CD4-positive, alpha-beta memory T cell (primary cell): ENCODE measurements around the gene SVOP. TPM values are rescaled to one million over a fixed set of nuclear protein-coding genes. Genes with fewer than 3 reads are reported as not detected.
"Not testable (repeated sequence)": the region's sequence is repeated elsewhere in the genome, so short reads cannot be mapped to it uniquely, and the experiment has no call there.

Source experiments
- CTCF ChIA-PET: fragments of 350-600 bp; sonication (Branson Sonifier 250); formaldehyde crosslinking; loops from one replicate; lab custom pipeline; 2021; ENCODE audit warnings: inconsistent platforms; ENCODE audit not compliant: partially characterized antibody; lab: Charles Lee
- POLR2A ChIA-PET: fragments of 350-600 bp; sonication (Branson Sonifier 250); formaldehyde crosslinking; loops from one replicate; lab custom pipeline; 2021; ENCODE audit not compliant: partially characterized antibody; lab: Charles Lee
- DNase-seq, 5 donors: peaks; one replicate each; pipeline versions ENCODE4 v3.0.0 to v3.0.0-alpha.2; 2020 to 2022; ENCODE audit warnings: mixed read lengths in 1 of 5
- H3K27ac ChIP-seq: one replicate; pipeline ENCODE4 v1.7.0; 2013; ENCODE audit warnings: low read depth, low read length
- H3K27me3 ChIP-seq: 2 replicates; pipeline ENCODE4 v1.7.0; 2013; ENCODE audit warnings: mild to moderate bottlenecking, low read length, moderate library complexity; ENCODE audit not compliant: insufficient read depth
- H3K36me3 ChIP-seq: 2 replicates; pipeline ENCODE4 v1.7.0; 2013; ENCODE audit warnings: mild to moderate bottlenecking, low read length, moderate library complexity; ENCODE audit not compliant: insufficient read depth
- H3K4me1 ChIP-seq: 2 replicates; pipeline ENCODE4 v1.7.0; 2013; ENCODE audit warnings: mild to moderate bottlenecking, low read length, moderate library complexity; ENCODE audit not compliant: insufficient read depth
- H3K4me3 ChIP-seq, 2 donors: one replicate each; pipeline ENCODE4 v1.7.0; 2013; ENCODE audit warnings: low read length in 2 of 2, mild to moderate bottlenecking in 1 of 2
- H3K9me3 ChIP-seq, 2 donors: one replicate each; pipeline ENCODE4 v1.7.0; 2013; ENCODE audit warnings: low read length in 2 of 2, control low read depth in 1 of 2; ENCODE audit not compliant: control insufficient read depth in 1 of 2
- H3K27ac Mint-ChIP-seq, 7 donors: one replicate each; pipeline ENCODE4 v1.8.0; 2020 to 2021; ENCODE audit warnings: mixed read lengths in 7 of 7, mild to moderate bottlenecking in 6 of 7, inconsistent platforms in 3 of 7, moderate library complexity in 3 of 7
- H3K27me3 Mint-ChIP-seq, 2 donors: one replicate each; pipeline ENCODE4 v1.8.0; 2020 to 2021; ENCODE audit warnings: mixed read lengths in 2 of 2
- H3K36me3 Mint-ChIP-seq, 2 donors: one replicate each; pipeline ENCODE4 v1.8.0; 2020 to 2021; ENCODE audit warnings: mixed read lengths in 2 of 2, inconsistent platforms in 1 of 2, mild to moderate bottlenecking in 1 of 2
- H3K4me1 Mint-ChIP-seq, 4 donors: one replicate each; pipeline ENCODE4 v1.8.0; 2020 to 2021; ENCODE audit warnings: mixed read lengths in 4 of 4, mild to moderate bottlenecking in 1 of 4
- H3K4me3 Mint-ChIP-seq, 8 donors: one replicate each; pipeline ENCODE4 v1.8.0; 2020 to 2021; ENCODE audit warnings: mixed read lengths in 8 of 8, mild to moderate bottlenecking in 7 of 8, moderate library complexity in 6 of 8, inconsistent platforms in 3 of 8
- H3K9me3 Mint-ChIP-seq, 8 donors: one replicate each; pipeline ENCODE4 v1.8.0; 2020 to 2021; ENCODE audit warnings: mixed read lengths in 8 of 8, mild to moderate bottlenecking in 5 of 8, inconsistent platforms in 3 of 8, moderate library complexity in 1 of 8
- intact Hi-C: fragments of 100-400 bp; cut with micrococcal nuclease; formaldehyde crosslinking; loops from one replicate; pipeline ENCODE4 v1.15.1; 2023
- polyA plus RNA-seq, 2 donors: library from polyadenylated mRNA; unstranded; fragments of 300-500 nt; fragmentation: Illumina TruSeq; gene quantifications; one replicate each; pipeline ENCODE4 v1.2.3, GENCODE V29; 2021
- total RNA-seq, 2 experiments: library from RNA; stranded (reverse); gene quantifications; one replicate each; pipeline ENCODE4 v1.2.3, GENCODE V29; 2021

The SVOP gene
- total and polyA plus RNA-seq, 4 experiments from 2014 or later: not detected

DNA sequence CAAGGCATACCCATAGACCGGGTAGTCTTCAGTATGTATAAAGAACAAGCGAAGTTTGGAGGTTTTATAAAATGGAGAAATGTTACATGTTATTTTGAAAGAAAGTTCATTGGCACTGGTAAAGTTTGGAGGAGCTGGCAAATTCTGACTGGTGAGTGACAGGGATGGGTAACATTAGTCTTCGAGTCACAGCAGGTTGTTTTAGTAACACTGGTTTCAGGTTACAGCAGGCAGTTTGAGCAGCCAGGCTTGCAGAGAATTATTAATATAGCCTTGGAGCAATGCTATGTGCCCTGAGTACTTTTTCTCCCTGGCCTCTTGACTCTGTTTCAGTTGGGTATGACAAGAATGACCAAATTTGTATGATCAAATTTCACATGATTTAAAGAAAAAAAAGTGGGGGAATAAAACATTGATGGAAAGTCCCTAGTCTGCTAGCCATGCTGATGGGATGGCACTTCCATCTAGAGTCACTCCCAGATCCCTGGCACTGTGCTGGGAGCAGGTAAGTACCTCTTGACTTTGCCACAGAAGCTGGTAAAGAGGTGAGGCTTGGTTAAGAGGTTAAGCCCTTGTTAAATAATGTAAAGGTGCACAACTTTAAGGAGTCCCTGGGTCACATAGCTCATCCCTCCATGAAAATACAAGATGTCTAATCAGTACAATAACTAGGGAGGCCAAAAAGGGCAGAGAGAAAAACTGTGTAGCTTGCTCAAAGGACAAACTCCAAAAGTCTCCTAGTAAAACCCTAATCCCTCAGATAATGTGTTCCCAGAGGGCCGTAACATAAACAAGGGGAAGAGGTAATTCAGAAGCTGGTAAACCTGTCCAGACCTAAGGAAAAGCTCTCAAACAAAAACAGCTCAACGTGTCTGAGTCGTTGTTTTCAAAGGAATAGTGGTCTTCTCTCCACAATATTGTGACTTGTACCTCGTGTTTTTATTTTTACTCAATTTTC, 12.7 kb upstream of the SVOP start:
- intact Hi-C loops: no loop called here
- ChIA-PET POLR2A (interaction anchor here (0.6 kb wide), 1 partner anchor 28 kb away, joined by 3 read pairs; no protein-coding TSS in a partner anchor), CTCF (no interaction called here)
- Mint-ChIP-seq H3K9me3 (peaks cover 0 to 22% (median 20%) of the 10 kb centered on the region in 8 donors), H3K36me3 (peaks cover 7 to 12% of the 10 kb centered on the region in 2 donors), H3K27ac (peak overlapping the region in 1 of 7 donors; percentile 3), H3K27me3 (peaks cover 0 to 13% of the 10 kb centered on the region in 2 donors), H3K4me1 (no peaks in the 10 kb centered on the region), H3K4me3 (no peak overlapping the region)
- H3K4me3 ChIP-seq: no peak overlapping the region
- no peaks in the 10 kb centered on the region for H3K9me3 ChIP-seq
- no peaks in the 10 kb centered on the region for H3K27me3 ChIP-seq
- DNase-seq: no peak
- no peak overlapping the region for H3K27ac ChIP-seq
- no peaks in the 10 kb centered on the region for H3K36me3 ChIP-seq
- H3K4me1 ChIP-seq: no peaks in the 10 kb centered on the region

DNA sequence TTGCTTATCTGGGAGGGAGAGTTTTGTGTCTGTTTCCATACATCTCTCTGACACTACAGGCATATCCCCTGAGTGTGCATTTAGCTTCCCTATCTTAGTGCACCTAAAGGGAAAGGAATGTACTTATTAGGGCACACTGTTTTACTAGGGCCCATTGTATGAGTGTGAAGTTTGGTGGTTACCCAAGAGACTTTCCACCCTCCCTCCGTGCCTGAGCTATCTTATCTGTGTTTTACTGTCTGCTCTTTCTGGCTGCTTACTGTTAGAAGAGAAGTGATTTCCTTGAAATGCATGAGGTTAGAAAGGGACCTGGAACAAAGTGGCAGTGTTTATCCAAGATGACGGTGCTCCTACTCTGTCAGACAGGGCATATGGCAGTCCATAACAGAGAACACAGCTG, 8.5 kb upstream of the SVOP start:
- H3K27ac Mint-ChIP-seq: no peak overlapping the region
- intact Hi-C loops: no loop called here

DNA sequence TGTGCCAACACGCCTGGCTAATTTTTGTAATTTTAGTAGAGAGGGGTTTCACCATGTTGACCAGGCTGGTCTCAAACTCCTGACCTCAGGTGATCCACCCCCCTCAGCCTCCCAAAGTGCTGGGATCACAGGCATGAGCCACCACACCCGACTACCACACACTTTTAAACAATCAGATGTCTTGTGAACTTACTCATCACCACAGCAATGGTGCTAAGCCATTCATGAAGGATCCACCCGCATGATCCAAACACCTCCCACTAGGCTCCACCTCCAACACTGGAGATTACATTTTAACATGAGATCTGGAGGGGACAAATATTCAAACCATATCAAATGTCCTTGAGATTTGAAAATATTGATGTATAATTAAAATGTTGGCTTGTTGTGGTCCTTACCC, 7.8 kb upstream of the SVOP start:
- intact Hi-C loops, POLR2A ChIA-PET, H3K4me3 ChIP-seq, H3K4me3 Mint-ChIP-seq, H3K36me3 Mint-ChIP-seq, CTCF ChIA-PET, H3K27ac Mint-ChIP-seq, H3K36me3 ChIP-seq, DNase-seq, H3K9me3 ChIP-seq, H3K9me3 Mint-ChIP-seq, H3K4me1 Mint-ChIP-seq, H3K27me3 ChIP-seq, H3K4me1 ChIP-seq, H3K27ac ChIP-seq: not testable (repeated sequence)
- H3K27me3 Mint-ChIP-seq: peaks cover 3 to 12% of the 10 kb centered on the region in 2 donors

More for the DNA sequence above, 8.5 kb upstream of the SVOP start:
- ChIA-PET POLR2A (no interaction called here), CTCF (no interaction called here)
- Histone ChIP-seq H3K27me3 (no peaks in the 10 kb centered on the region), H3K9me3 (no peaks in the 10 kb centered on the region), H3K36me3 (no peaks in the 10 kb centered on the region), H3K27ac (no peak overlapping the region), H3K4me3 (no peak overlapping the region), H3K4me1 (no peaks in the 10 kb centered on the region)
- no peak for DNase-seq
- H3K9me3 Mint-ChIP-seq: peaks cover 0 to 5% (median 0%) of the 10 kb centered on the region in 8 donors
- no peaks in the 10 kb centered on the region for H3K4me1 Mint-ChIP-seq
- peaks cover 3 to 13% of the 10 kb centered on the region in 2 donors for H3K27me3 Mint-ChIP-seq
- H3K4me3 Mint-ChIP-seq: no peak overlapping the region
- H3K36me3 Mint-ChIP-seq: peaks cover 0 to 3% of the 10 kb centered on the region in 2 donors

DNA sequence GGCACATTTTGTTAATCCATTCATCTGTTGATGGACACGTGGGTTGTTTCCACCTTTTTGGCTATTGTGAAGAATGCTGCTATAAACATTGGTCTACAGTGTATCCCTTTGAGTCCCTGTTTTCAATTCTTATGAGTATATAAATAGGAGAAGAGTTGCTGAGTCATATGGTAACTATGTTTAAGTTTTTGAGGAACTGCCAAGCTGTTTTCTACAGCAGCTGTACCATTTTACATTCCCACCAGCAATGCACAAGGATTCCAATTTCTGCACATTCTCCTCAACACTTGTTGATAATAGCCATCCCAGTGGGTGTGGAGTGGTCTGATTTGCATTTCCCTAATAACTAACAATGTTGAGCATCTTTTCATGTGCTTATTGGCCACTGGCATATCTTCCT, 6.9 kb upstream of the SVOP start:
- Histone ChIP-seq H3K4me3 (no peak overlapping the region), H3K9me3 (no peaks in the 10 kb centered on the region), H3K36me3 (no peaks in the 10 kb centered on the region), H3K27ac (no peak overlapping the region), H3K4me1 (no peaks in the 10 kb centered on the region), H3K27me3 (no peaks in the 10 kb centered on the region)
- Mint-ChIP-seq H3K27me3 (peaks cover 5 to 12% of the 10 kb centered on the region in 2 donors), H3K36me3 (peaks cover 0 to 3% of the 10 kb centered on the region in 2 donors), H3K27ac (no peak overlapping the region), H3K4me1 (no peaks in the 10 kb centered on the region), H3K9me3 (peaks cover 0 to 2% (median 0%) of the 10 kb centered on the region in 8 donors), H3K4me3 (no peak overlapping the region)
- POLR2A ChIA-PET: no interaction called here
- CTCF ChIA-PET: no interaction called here
- intact Hi-C loops: no loop called here
- DNase-seq: no peak

- Mint-ChIP-seq H3K36me3 (no peaks in the 10 kb centered on the region), H3K27me3 (peaks cover 28 to 35% of the 10 kb centered on the region in 2 donors), H3K4me1 (peaks cover 0 to 7% (median 4%) of the 10 kb centered on the region in 4 donors), H3K4me3 (peak overlapping the region in 1 of 8 donors; percentile 8), H3K27ac (peak overlapping the region in 2 of 7 donors; percentile 6 to 19), H3K9me3 (peaks cover 0 to 2% (median 0%) of the 10 kb centered on the region in 8 donors)
- POLR2A ChIA-PET: no interaction called here
- CTCF ChIA-PET: no interaction called here
- no peak overlapping the region for H3K27ac ChIP-seq
- H3K4me3 ChIP-seq: no peak overlapping the region
- H3K9me3 ChIP-seq: no peaks in the 10 kb centered on the region
- H3K4me1 ChIP-seq: peaks cover 5% of the 10 kb centered on the region
- no peaks in the 10 kb centered on the region for H3K36me3 ChIP-seq
- DNase-seq: no peak
- H3K27me3 ChIP-seq: peaks cover 10% of the 10 kb centered on the region
- intact Hi-C loops: no loop called here
These were observed 597 bp downstream of the SVOP start for GRCh38 chr12:109020146-109020795.

DNA sequence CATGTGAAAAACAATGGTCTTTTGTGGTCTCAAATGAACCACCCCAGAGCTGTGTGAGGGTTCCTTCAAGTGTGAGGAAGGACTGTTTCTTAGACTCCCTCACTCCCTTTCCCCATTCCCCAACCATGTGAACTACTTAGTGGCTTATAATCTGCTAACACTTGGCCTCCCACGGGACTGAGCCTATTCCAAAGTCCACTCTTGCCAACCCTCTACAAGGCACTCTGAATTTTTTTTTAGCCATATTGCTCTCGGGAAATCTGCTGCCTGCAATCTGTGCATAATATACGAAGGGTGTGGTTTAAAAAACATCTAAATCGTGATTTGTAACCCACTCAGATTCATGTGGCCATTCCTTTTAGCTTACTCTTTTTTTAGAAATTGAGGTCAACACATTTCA, 2.6 kb downstream of the SVOP start:
- H3K9me3 ChIP-seq: no peaks in the 10 kb centered on the region
- no peak for DNase-seq
- no peak overlapping the region for H3K4me3 Mint-ChIP-seq
- H3K27me3 Mint-ChIP-seq: peaks cover 32 to 41% of the 10 kb centered on the region in 2 donors
- no peak overlapping the region for H3K27ac Mint-ChIP-seq
- H3K27ac ChIP-seq: no peak overlapping the region
- H3K27me3 ChIP-seq: peaks cover 10% of the 10 kb centered on the region
- POLR2A ChIA-PET: no interaction called here
- CTCF ChIA-PET: no interaction called here
- H3K4me1 ChIP-seq: peaks cover 5% of the 10 kb centered on the region
- H3K36me3 Mint-ChIP-seq: no peaks in the 10 kb centered on the region
- no peak overlapping the region for H3K4me3 ChIP-seq
- H3K36me3 ChIP-seq: no peaks in the 10 kb centered on the region
- H3K9me3 Mint-ChIP-seq: peaks cover 0 to 2% (median 0%) of the 10 kb centered on the region in 8 donors
- H3K4me1 Mint-ChIP-seq: peaks cover 0 to 7% (median 4%) of the 10 kb centered on the region in 4 donors
- intact Hi-C loops: no loop called here

GRCh38 chr12:109016978-109017377, 3.9 kb downstream of the SVOP start:
- Mint-ChIP-seq H3K27me3 (peaks cover 34 to 35% of the 10 kb centered on the region in 2 donors), H3K27ac (no peak overlapping the region), H3K4me1 (peaks cover 0 to 7% (median 4%) of the 10 kb centered on the region in 4 donors), H3K4me3 (no peak overlapping the region), H3K36me3 (no peaks in the 10 kb centered on the region), H3K9me3 (peaks cover 0 to 2% (median 0%) of the 10 kb centered on the region in 8 donors)
- Histone ChIP-seq H3K27ac (no peak overlapping the region), H3K4me1 (peaks cover 5% of the 10 kb centered on the region), H3K4me3 (no peak overlapping the region), H3K36me3 (no peaks in the 10 kb centered on the region), H3K9me3 (no peaks in the 10 kb centered on the region), H3K27me3 (peaks cover 10% of the 10 kb centered on the region)
- no peak for DNase-seq
- POLR2A ChIA-PET: no interaction called here
- intact Hi-C loops: no loop called here
- CTCF ChIA-PET: no interaction called here
